HG02943 (cell line): ENCODE measurements around the gene GPR183.
A peak's percentile ranks its signal among the peaks of the same experiment; 100 is the strongest.

ENCODE experiments used
- ATAC-seq: cut with Tn5 transposase; IDR thresholded peaks from one replicate; pipeline ENCODE4 v1.9.1; 2021; ENCODE audit warnings: mild to moderate bottlenecking, low read depth, moderate library complexity; ENCODE audit not compliant: unreplicated experiment

The GPR183 gene

DNA sequence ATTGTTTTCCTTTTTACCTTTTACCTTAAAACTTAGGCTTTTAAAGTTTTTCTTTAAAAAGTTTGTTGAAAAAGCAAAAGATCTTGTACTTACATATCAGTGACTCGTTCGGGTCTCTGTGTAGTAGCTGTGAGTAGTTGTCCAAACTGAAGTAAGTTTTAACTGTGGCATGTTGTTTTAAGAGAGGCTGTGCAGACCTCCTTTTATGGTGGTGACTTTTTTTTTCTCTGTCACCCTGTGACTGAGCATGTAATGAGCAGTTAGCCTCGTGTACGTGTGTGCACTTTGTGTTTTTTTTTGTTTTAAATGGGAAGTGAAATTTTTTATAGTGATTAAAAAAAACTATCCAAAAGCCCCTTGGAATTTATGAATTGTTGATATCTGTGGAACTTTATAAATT, at the start of gene GPR183:
GPR183 (minus strand) TSS at position 153 of the 400 bp plus-strand sequence. CDS start 11,254 bp downstream, outside the sequence.
- peak; percentile 60 for ATAC-seq

DNA sequence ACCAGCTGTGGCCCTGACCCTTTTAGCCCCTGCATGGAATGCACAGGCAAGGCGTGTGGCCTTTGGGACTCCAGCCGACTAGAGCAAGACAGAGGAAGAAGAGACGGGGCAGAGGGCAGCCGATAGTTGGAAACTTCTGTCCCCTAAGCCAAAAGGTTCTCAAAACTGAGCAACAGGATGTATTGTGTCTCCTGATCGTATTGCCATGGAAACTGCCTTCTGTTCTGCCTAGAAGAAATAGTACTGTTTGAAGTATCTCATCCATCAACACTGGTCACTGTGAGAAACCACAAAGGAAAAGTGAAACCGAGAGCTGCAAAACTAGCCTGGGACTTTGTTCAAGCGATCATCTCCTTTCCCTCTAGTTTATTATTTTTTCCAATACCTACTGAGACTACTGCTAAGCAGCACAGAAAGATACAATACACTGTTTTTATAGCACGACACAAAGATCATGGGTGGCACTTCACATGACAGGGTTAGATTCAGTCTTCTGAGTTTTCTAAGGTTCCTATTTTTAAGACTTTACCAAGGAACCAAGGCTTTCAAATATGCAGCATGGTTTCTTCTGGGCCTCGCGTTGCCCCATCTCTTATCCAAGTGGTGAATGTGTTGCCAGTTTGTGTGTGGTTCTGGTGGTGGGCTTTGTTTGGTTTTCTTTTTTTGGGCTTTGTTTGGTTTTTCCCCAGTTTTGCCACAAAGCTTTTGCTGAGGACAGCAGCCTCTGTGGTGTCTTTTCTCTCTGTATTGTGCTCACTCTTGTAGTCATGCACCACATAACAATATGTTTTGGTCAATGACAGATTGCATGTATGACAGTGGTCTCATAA, 49.3 kb upstream of the GPR183 start:
- ATAC-seq: peak; percentile 59

GRCh38 chr13:99356012-99356261, 48.7 kb upstream of the GPR183 start:
- ATAC-seq: no peak

DNA sequence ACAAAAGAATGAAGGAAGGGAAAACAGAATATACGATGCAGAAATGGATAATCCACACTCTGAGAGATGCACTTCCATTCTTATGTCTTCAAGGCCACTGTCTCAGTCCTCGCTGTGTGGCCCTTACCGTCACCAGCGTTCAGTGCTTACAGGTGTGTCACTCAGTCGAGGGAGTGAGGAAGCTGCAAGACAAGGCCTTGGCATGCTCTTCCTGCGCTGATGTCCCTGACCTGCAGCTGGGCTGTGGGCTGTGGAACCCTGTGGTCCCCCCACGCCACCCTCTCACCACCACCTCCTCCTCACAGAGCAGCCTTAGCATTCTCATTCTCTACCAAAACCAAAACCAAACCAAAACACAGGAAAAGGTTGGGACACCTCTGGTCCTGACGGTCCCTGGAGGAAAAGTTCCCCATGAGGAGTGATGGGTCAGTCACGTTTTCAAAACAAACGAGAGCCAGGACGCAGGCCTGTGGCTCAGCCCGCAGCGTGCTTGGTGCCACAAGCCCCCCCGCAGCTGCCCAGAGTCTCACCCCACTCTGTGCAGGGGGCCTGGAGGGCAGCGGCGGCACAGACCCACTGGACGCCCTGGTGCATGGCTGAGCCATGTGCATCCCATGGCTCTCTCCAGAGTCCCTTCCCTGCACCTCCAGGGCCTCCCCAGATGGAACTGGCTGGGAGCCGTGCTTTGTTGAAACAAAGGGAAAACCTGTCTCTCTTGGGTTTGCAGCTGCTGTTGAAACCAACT, 48.2 kb upstream of the GPR183 start:
- no peak for ATAC-seq

DNA sequence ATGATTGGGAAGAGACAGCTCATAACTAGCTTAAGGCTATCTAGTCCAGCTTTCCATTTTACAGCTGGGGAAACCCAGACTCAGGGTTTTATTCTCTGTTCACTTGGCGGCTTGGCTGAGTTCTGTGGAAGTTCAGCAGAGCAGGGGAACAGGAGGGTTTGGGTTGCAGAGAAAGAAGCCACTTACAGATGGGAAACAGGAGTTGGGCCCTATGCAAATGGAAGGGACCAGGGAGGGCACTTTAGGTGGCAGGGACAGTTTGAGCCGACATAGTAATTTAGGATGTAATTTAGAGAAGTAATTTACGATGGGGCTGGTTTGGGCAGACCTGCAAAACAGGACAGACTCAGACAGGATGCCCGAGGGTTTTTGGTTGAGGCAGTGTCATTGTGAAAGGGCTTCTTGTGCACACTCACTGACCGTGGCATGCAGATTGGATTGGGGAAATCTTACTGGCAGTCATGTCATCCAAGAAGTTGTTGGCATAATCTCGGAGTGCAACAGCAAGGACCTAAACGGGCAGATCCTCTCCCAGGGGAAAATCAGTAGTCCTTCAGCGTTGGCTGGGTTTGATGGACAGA, 47.3 kb upstream of the GPR183 start:
- ATAC-seq: no peak

GRCh38 chr13:99353836-99354235, 46.6 kb upstream of the GPR183 start:
- no peak for ATAC-seq

DNA sequence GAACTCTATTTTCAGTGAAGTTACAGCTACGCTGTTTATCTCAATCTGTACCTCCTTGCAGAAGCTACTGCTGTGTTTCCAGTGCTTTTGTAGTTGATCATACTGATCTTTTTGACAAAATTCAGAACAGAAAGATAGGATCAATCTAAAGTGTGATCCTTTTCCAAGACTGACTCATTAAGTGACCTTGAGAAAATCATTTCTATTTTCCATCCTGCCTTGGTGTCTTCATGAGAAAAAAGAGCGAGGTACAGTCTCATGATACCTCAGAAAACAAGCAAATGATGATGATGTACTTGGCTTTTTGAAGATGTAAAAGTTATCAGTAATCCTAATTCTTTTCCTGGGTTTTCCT, 46.0 kb upstream of the GPR183 start:
- ATAC-seq: no peak

DNA sequence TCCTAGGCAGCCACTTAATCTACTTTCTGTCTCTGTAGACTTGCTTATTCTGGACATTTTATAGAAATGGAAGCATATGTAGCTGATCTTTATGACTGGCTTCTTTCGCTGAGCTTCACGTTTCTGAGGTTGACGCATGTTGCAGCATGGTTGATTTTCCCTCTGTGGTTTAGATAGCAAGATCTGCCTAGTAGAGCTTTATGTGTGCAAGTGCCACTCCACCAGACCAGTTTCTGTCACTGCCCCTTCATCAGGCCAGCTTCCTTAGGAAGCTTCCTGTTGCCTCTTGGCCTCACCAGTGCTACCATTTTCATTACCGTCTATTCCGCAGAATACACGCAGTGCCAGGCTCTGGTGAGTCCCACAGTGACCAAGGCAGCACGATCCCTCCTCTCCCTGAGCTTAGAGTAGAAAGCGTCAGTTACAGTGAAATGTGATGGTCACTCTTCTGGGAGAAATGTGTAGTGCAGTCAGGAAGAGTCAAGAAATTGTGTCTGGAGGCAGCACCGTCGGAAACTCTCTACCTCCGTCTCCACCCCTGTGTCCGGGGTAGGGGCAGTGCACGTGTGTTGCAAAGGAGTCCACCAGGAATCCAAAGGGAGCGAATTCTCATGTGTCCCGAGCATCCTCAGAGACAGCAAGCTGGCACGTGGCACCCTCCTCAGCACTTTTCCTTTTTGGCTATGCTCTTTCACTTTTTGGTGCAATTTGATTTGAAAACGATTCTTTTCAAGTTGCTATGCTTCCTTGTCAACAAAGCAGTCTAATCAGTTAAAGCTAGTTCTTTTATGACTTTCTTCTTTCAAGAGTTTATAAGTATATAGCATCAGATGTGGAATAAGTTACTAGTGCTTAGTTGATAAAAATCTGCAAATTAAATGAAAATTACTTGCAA, 45.4 kb upstream of the GPR183 start:
- no peak for ATAC-seq

- no peak for ATAC-seq
Measured at GRCh38 chr13:99351772-99352171, 44.6 kb upstream of the GPR183 start.

GRCh38 chr13:99350191-99350590, 43.0 kb upstream of the GPR183 start:
- no peak for ATAC-seq

DNA sequence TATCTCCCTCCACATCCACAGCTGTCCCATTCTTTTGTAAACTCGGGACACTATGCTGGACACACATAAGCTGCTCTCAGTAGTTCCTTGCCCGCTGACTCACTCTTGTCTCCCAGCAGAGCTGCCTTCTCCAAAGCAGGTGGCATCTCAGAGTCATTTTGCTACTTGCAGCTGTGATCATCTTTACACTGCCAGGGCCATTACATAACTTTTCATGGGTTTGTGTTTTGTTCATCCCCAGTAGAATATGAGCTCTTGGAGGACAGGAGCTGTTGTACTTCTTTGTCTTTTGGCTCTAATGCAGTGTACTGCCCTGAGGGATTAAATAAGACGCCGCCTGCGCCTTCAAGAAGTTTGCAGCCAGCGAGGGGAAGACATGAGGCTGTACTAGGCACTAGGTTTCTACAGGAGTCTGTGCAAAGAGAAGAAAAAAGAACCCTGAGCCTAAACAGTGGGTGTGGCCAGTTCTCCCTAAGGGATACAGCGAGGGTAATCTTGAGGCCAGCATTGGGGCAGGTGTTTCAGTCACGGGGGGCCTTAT, 40.8 kb upstream of the GPR183 start:
- peak; percentile 60 for ATAC-seq

DNA sequence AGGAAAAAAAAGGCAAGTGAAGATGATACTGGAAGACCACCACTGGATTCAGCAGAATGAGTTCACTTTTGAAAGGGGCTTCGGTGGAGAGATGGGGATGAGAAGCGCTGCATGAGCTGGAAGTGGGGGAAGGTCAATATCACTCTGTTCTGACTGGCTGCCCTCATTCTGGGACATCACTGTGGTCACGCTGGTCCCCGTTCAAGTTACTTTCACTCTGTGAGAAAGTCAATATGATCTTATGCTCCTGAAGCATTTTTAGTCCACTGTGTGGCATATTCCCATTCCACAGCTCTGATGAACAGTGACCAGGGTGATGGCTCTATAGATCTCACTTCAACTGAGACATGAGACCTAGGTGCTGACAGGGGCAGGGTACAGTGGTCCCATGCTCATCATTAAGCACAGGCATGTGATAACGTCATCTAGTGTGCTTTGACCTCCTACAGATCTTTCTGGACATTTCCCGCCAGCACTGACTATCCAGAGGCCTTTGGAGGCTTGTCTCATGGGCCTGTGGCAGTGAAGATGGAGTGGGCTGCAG, 40.2 kb upstream of the GPR183 start:
- ATAC-seq: peak; percentile 22

DNA sequence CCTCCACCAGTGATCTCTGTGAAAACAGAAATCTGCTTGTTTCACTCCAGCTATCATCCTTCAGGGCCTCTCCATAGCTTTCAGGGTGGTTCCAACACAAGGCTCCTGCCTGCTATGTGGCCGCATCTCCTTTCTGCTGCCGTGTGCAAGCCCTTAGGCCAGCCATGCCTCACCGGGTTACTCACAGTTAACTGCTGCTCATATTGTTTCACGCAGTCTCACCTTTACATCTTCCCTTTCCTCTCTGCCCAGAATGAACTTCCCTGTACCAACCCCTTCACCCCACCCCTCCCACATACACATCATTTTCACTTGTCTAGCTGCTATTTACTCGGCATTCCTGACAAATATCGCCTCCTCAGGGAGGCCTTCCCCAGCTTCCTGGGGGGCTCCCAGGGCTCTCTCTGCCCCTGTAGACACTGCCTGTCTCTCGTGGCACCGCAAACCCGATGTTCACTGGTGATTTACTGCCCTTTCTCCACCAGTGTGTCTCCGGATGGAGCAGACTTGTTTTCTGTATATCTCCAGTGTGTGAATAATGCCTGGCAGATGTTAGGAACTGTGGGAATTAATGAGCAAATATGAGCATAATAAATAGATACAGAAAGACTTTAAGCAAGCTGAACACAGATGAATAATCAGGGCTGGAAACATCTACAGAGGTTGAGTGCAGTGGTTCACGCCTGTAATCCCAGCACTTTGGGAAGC, 39.3 kb upstream of the GPR183 start:
- no peak for ATAC-seq

- no peak for ATAC-seq
Measured at GRCh38 chr13:99345345-99345744, 38.1 kb upstream of the GPR183 start.

DNA sequence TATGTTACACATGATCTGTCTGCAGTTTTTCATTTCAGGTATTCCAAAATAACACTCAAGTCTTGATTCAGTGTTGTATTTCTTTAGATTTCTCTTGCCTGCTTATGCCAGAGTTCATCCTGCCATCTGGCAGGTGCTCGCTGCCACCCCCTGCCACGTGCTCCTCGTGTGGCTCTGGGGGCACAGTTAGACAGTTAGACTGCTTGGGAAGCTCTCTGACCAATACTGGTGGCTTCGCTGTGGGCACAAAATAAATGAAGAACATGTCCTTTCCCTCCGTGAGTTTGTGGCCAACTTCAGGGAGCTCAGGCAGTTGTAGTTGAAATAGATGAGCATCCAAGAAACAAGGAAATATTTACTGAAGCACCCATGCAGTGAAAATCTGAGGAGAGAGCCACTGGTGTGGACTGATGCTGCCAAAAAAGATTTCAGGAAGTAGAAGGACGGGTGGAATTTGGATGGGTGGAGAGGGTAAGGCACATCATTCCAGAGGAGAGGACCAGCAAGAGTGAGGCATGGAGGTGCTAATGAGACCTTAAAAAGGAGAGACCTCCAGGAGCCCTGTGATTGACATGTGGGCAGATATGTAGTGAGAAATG, 37.5 kb upstream of the GPR183 start:
- no peak for ATAC-seq

DNA sequence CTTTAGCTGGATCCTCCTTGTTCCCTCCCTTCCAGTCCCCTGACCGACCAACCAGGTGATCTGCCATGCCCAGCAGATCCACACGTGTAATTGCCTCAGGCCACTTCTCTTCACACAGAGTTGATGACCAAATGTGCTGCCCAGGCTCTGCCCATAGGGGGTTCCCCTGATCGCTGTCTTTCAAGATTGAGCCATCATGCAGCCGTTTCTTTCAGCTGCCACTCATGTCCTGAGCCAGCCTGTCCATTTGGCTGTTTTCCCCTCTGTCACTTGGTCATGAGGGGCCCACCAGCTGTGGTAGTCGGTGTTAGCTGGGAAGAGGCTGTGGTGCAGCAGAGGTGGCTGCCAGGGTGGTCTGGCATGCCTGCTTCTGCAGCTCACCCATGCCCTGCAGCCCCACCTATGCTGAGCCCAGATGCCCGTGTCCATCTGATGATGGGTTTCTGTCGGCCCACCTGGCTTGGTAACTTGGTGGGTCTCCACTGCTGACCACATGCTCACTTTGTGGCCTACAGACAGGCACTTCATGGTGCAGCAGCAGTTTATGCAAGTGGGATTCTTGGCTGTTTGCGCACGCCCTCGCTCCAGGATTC, 35.6 kb upstream of the GPR183 start:
- no peak for ATAC-seq

DNA sequence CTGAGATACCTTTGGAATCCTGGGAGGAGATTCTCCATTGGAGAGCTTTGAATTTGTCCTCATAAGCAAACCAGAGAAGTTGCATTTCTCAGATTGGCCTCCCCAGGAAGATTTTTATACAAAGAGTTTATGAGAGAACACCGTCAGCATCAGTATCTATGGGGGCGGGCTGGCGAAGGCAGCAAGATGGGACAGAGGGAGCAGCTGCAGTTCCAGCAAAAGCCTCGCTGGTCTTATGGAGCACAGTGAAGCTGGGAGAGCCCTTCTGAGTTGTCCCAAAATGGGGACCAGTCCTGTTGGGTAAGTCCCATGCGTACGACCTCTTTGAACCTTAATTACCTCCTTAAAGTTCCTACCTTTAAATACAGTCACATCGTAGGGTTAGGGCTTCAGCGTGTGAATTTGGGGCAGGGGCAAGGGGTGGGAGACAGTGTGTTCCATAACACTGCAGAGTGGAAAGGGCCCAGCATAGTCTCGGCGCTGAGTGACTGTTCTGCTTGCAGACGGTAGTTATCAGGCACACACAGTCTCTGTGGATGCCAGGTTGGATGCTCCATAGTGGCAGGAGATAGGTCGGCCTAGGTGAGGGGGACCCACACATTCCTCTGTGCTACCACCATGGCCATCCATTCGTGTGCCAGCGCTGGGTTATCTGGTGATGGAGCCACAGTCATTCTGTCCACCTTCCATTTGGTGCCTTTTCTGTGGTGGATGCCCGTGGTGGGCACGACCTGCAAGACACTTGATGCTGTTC, 34.9 kb upstream of the GPR183 start:
- no peak for ATAC-seq

DNA sequence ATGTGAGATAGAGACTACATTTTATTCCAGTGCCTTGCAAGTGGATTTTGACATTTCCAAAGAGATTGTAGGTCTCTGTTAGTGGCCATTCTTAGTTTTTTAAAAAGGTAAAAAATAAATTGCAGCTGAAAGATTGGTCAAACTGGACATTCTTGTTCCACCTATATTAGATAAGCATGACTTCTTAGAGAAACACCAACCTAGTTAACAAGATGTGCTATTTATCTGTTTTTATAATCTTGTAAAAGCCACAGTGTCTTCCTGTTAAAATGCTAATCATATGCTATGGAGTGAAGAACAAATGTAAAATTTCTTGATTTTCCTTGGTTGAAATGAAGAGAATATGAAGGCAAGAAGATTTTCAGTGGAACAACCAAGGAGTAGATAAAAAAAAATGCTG, 33.4 kb upstream of the GPR183 start:
- ATAC-seq: no peak
